Mammary epithelial cell (primary cell): ENCODE data around the gene INSR.

ENCODE experiments used
- CTCF ChIP-seq, 2 donors: IDR thresholded peaks in 1 of 2; conservative IDR thresholded peaks in 1 of 2; 2 replicates each; pipeline ENCODE4 v1.5.1; 2011 to 2012; ENCODE audit warnings: inconsistent platforms in 2 of 2, low read length in 2 of 2, mild to moderate bottlenecking in 2 of 2, control low read depth in 1 of 2, low read depth in 1 of 2; ENCODE audit not compliant: insufficient read depth in 1 of 2; ENCODE audit errors: extremely low read depth in 1 of 2
- EZH2 ChIP-seq: IDR thresholded peaks from 2 replicates; pipeline ENCODE4 v1.6.1; 2012; ENCODE audit warnings: low read length, inconsistent platforms, borderline replicate concordance

DNA sequence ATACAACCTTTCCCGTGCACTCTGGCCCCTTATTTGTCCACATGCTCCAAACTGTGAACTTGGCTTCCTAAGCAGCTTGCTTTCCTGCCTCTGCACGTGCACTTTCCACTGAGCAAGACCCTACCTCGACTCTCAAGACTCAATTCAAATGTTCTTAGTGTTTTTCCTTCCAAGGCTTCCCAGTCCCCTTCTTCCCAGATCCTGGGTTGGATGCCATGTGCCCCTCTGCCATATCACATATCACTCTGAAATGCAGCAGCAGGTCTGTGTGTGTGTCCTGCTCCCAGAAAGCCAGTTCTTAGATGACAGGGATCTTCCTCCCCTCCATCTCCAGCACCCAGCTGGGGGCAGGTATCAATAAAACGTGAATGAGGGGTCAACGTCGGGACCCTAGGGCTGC, 221.7 kb downstream of the INSR start:
- TF ChIP-seq CTCF (conservative IDR thresholded peaks at IDR 0.05 in 1 of 2, IDR thresholded peaks at IDR 0.05 in 1 of 2; ENCODE audit: extremely low read depth in 1 of 2, insufficient read depth in 1 of 2, low read depth in 1 of 2, low read length in 2 of 2) (no peak), EZH2 (no peak)
